ENCODE measurements around the gene R3HDM4.
"Not testable (repeated sequence)": the region's sequence is repeated elsewhere in the genome, so short reads cannot be mapped to it uniquely, and the experiment has no call there.

Gene R3HDM4

DNA sequence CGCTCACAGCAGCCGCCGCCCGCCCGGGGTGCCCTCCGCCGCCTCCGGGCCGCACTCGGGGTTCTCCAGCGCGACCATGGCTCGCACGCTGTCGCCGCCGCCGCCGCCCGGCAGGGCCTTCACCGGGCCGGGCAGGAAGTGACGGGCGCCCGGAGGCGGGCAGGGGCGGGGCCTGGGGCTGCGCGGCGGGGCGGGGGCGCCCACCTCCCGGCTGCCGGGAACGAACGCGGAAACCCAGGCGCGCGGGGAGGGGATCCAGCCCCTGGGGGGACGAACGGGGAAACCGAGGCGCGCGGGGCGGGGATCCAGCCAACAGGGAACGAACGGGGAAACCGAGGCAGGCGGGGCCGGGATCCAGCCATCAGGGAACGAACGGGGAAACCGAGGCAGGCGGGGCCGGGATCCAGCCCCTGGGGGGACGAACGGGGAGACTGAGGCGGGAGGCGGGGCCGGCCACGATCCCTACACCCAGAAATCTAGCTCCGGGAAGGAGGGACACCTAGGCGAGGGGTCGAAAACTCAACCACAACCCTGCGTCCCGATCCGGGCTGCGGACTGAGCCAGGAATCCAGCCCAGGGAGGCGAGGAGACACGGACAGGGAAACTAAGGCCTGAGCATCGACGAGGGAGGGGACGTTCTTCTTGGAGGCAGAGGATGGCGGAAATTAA lies at the start of gene R3HDM4:
TSS of gene R3HDM4 (minus strand) at position 140 of the 669 bp plus-strand sequence. CDS start at position 78, 62 bp downstream.
- FAIRE-seq, result no peak
- DNase-seq (ENCODE audit: insufficient read length, low spot score), result peak; percentile 85
- TF ChIP-seq POLR2A (IDR thresholded peaks at IDR 0.05; ENCODE audit: low read depth, low read length), result peak; percentile 71

DNA sequence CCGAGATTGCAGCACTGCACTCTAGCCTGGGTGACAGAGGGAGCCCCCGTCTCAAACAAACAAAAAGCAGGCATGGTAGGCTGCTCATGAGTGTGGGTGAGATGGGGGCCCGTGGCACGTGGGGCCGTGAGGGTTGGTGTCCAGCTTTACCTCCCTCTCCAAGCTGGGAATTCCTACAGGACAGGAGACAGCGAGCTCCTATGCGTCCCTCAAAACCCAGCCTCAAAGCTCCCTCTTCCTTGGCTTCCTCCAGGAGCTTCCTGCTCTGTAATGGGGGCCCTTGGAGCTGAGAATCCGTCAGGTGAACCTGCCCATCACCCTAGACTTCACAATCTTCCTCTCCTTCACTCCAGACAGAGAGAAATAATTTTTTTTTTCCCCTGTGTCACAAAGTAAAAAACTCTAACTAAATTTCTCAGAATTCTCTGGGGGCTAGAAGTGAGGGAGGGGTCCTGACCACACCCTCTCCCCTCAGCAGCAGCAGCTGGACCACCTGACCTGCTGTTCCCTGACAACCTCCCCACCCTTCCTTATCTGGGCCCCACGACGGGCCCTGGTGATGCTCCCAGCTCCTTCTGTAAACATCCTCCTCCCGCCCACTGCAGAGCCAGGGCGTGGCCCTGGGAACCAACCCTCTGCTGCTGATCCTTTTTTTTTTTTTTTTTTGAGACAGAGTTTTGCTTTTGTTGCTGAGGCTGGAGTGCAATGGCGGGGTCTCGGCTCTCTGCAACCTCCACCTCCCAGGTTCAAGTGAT lies 49.0 kb upstream of the R3HDM4 start:
- DNase-seq (ENCODE audit: insufficient read length, low spot score) (peak; percentile 71), FAIRE-seq (no peak)
- no peak for TF ChIP-seq POLR2A (IDR thresholded peaks at IDR 0.05; ENCODE audit: low read depth, low read length)

DNA sequence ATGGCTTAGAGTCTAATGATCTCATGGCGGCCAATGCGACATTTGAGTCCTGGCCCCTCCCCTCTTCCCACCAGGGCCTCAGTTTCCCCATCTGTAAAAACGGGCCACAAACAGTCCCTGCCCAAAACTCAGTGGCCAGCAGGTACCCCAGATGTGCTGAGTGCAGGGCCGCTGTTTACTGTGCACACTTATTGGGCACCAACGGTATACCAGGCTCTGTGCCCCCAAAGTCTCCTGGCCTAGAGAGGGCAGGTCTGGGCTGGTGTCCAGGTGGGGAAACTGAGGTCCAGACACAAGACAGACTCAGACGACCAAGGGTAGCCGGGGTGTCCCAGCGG lies 47.6 kb upstream of the R3HDM4 start:
- TF ChIP-seq POLR2A (IDR thresholded peaks at IDR 0.05; ENCODE audit: low read depth, low read length), result no peak
- FAIRE-seq (no peak), DNase-seq (ENCODE audit: insufficient read length, low spot score) (no peak)

DNA sequence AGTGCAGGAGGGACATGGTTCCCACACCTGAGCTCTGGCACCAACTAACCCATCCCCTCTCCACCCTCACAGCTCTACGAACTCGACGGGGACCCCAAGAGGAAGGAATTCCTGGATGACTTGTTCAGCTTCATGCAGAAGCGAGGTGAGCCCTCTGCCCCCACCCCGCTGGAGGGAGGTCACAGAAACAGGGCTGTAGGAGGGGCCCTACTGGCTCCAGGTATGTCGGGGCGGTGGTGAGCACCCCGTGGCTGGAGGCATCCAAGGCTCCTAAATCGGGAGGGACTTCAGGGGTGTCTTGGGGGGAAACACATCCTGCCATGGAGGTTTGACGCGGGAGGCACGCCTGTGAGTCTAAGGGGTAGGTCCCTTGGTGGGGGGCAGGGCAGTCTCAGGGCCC lies 47.0 kb upstream of the R3HDM4 start:
- no peak for TF ChIP-seq POLR2A (IDR thresholded peaks at IDR 0.05; ENCODE audit: low read depth, low read length)
- FAIRE-seq (no peak), DNase-seq (ENCODE audit: insufficient read length, low spot score) (no peak)

DNA sequence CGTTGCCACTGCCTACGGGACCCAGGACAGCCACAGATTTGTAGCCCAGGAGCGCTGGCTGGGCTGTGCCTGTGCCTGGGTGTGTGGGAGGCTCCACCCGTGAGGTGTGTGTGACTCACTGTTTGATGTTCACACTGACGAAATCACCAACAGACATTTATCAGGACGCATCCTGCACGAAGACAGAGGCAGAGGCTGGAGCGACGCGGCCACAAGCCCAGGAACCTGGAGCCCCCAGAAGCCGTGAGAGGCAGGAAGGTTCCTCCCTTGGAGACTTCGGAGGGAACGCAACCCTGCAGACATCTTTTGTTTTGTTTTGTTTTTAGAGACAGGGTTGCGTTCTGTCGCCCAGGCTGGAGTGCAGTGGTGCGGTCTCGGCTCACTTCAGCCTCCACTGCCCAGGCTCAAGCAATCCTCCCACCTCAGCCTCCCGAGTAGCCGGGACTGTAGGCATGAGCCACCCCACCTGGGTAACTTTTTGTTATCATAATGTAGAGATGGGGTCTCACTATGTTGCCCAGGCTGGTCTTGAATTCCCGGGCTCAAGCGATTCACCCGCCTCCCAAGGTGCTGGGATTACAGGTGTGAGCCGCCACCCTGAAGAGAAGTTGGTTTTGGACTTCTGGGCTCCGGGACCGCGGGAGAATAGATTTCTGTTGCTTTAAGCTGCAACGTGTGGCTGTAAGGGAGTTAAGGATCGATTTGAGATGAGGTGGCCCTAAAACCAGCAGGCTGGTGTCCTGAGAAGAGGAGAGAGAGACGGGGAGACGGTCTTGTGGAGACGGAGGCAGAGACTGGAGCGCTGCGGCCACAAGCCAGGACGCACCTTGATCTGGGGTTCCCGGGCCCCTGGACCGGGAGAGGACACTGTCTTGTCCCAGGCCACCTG lies 46.2 kb upstream of the R3HDM4 start:
- DNase-seq (ENCODE audit: insufficient read length, low spot score) (peak; percentile 69), FAIRE-seq (peak; percentile 41)
- TF ChIP-seq POLR2A (IDR thresholded peaks at IDR 0.05; ENCODE audit: low read depth, low read length), result no peak

DNA sequence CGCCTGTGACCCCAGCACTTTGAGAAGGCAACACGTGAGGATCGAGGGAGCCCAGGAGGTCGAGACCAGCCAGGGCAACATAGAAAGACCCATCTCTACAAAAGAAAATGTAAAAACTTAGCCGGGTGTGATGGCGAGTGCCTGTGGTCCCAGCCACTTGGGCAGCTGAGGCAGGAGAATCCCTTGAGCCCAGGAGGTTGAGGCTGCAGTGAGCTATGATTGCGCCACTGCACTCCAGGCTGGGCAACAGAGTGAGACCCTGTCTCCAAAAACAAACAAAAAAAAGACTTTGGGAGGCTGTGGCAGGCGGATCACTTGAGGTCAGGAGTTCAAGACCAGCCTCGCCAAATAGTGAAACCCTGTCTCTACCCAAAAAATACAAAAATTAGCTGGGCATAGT lies 44.6 kb upstream of the R3HDM4 start:
- FAIRE-seq; DNase-seq (ENCODE audit: insufficient read length, low spot score): not testable (repeated sequence)

DNA sequence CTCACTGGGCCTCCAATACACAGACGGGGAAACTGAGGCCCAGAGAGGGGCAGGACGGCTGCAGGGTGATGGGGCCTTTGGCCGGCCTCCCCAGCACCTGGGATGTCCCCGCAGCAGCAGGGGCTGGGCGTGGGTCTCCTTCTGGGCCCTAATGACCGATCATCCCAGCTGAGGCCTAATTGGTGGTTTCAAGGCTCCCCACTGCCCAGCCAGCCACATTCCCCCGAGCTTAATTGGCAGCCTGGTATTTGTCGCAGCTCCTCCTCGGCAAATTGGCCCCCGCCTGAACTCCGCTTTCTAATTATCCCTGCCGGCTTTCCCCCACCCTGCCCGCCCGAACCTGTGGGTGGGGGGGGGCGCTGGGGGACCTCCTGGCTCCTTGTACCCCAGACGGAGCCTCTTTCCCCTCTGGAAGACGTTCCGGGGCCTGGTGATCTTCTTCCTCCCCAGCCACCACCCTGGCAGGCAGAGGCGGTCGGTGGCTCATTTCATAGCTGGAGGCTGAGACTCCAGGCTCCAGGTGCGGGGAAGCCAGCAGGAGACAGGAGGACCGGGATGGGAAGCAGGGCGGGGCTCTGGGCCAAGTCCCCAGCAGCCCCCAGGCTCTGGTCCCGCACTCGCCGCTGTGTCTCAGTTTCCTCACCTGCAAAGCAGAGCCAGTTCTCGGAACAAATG lies 43.9 kb upstream of the R3HDM4 start:
- DNase-seq (ENCODE audit: insufficient read length, low spot score), result peak; percentile 59
- FAIRE-seq, result no peak
- TF ChIP-seq POLR2A (IDR thresholded peaks at IDR 0.05; ENCODE audit: low read depth, low read length), result no peak

DNA sequence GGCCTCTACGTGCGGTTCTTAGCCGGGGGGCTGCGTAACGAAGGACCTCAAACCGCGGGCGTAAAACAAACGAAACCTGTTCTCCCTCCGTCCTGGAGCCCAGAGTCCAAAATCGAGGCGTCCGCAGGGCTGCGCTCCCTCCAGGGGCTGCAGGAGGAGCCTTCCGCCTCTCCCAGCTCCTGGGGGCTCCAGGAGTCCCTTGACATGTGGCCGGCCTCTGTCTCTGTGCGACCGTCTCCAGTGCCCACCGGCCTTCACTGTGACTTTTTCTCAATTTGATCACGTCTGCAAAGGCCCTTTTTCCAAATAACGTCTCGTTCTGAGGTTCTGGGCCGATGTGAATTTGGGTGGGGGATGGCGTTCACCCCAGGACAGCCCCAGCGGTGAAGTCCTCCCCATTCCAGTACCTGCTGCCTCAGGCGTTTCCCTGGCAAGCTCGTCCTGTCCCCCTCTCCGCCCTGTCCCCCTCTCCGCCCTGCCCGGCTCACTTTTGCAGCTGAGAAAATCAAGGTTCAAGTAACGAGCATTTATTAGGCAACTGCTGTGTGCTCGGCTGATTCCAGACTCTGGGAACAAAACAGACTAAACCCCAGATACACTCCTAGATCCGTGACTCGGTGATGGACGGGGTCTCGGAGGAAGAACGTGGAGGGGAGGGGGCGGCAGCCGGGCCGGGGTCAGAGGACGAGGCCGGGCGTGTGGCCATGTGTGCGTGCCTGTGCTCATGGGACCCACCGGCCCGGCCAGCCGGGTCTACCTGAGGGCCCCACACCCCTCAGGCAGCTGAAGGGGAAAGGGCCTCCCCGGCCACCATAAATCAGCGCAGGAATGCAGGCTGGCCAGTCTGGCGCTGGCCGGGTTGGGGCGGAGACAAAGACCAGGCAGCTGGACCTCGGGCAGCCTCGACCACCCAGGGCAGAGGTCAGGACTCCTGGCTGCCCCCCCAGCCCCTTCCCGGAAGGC lies 43.1 kb upstream of the R3HDM4 start:
- FAIRE-seq (no peak), DNase-seq (ENCODE audit: insufficient read length, low spot score) (no peak)
- no peak for TF ChIP-seq POLR2A (IDR thresholded peaks at IDR 0.05; ENCODE audit: low read depth, low read length)

DNA sequence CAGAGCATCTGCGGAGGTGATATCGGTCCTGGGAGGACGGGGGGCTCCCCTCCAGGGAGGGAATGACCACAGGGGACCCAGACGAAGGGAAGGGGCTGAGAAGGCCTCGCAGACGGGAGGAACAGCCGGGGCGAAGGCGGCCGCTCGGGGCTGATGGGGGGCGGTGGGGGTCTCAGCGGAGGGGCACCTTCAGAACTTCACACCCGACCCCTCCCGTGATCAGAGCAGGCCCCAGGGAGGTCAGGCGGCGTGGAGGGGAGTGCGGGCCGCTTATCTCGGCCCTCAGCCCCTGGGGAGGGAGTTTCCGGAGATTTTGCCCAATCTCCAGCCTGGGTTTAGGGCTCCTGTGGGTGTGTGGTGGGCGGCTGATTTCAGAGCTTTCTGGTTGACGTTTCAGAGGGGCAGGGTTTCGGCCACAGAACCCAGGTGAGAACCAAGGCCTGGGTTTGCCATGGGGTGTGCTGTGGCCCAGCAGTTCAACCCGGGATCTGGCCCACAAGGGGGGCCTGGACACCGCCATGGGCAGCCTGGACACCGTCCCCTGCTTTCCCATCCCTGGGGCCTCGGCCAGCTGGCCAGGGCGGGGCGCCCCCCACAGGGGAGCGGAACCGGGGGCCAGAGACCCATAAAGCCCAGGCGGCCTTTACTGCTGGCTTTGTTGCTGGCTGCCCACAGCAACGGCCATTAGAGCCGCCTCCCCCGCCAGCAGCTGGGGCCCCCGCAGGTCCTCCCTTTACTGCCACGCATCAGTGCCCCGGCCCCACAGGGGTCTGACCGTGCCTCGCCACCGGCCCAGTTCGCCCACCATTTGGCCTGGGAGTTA lies 41.9 kb upstream of the R3HDM4 start:
- FAIRE-seq, result no peak
- TF ChIP-seq POLR2A (IDR thresholded peaks at IDR 0.05; ENCODE audit: low read depth, low read length), result no peak
- no peak for DNase-seq (ENCODE audit: insufficient read length, low spot score)

DNA sequence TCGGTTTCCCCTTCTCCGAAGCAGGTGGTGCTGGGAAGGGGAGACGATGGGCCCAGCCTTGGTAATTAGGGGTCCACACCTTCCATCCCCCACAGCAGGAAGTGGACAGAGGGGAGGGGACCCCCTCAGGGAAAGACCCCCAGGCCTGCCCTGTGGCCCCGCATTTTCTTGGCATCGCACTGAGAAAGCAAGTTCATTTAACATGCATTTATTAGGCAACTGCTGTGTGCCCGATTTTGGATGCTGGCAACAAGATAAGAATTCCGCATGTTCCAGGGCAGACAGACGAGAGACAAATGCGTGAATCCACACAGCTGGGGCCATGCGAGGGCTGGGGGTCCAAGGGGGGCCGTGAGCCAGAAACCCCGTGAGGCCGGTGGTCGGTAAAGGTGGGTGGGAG lies 41.3 kb upstream of the R3HDM4 start:
- DNase-seq (ENCODE audit: insufficient read length, low spot score) (no peak), FAIRE-seq (no peak)
- TF ChIP-seq POLR2A (IDR thresholded peaks at IDR 0.05; ENCODE audit: low read depth, low read length), result no peak

DNA sequence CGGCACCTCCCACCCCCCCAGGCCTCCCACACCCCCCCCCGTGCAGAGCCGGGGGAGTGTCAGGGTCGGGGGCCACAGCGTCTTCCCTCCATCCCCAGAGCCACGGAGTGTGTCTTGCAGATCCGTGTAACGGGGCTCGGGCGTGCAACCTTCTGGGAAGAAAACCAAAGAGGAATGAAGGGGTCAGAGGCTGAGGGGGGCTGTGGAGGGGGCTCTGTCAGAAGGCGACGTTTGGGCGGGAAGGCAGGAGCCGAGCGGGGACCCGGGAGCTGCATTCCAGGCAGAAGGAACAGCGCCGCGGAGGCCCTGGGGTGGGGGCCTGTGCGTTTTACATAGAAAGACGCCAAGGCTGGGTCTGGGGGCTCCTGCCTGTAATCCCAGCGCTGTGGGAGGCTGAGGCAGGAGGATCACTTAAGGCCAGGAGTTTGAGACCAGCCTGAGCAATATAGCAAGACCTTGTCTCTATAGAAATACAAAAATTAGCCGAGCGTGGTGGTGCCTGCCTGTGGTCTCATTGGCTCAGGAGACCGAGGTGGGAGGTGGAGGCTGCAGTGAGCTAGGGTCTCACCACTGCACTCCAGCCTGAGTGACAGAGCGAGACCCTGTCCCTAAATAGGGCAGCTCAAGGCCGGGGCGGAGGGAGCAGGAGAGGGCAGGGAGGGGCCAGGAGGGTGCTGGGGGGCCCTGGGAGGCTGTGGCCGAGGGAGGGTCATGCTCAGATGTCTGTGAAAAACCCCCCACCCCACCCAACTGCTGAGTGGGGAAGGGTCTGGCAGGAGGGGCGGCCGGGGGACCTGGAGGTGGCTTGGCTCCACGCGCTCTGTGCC lies 40.6 kb upstream of the R3HDM4 start:
- no peak for DNase-seq (ENCODE audit: insufficient read length, low spot score)
- no peak for TF ChIP-seq POLR2A (IDR thresholded peaks at IDR 0.05; ENCODE audit: low read depth, low read length)
- FAIRE-seq, result no peak
